ENCODE data around the gene PAPSS1.
"Not testable (repeated sequence)": the region's sequence is repeated elsewhere in the genome, so short reads cannot be mapped to it uniquely, and the experiment has no call there.

PAPSS1 gene

DNA sequence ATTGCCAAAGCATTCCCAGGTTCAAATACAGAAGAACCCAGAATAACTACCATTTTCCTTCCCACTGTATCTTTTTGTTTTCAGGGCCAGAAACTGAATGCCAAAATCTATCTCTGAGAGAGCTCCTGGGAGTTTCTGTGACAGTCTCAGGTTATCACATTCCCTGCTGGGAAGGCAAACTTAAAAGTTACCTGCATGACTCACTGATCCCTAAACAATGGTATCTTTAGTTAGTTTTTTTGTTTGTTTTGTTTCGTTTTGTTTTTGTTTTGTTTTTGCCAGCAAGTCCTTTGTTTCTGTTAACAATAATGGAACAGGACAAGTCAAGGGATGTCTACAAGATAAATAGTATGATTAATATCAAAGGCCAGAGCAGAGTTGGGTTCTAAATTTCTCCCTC lies 34.3 kb downstream of the PAPSS1 start:
- no peak for DNase-seq

DNA sequence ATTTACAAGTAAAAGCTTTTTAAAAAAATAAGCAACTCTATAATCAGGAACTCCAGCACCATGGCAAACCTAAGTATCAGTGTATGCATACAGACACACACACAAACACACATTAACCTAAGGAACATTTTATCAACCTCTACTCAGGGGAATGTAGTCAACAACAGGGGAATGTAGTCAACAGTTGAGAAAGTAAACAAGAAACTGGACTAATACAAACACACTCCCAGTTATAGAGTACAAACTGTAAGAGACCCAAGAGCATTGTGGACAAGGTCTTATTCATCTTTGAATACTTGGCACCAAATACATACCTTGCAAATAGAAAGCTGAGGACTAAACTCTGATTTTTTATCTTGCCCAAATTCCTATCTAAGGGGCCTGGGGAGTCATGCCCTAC lies 36.2 kb downstream of the PAPSS1 start:
- no peak for DNase-seq

DNA sequence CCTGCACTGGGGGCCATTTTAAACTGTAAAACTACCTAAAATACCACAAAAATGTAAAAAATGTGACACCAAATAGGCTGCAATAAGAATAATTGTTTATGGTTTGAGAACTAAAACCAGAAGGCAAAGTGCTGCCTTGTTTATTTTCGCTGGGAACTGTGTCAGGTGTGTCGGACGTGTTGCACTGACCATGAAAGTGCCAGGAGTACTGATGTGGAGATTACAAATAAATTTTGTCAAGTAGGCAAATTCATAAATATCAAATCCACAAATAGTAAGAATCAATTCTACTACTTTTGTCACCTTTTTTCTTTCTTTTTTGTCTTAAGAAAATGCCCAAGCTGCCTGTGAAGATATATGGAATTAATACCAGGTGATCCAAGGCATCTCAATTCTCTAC lies 37.7 kb downstream of the PAPSS1 start:
- DNase-seq, result no peak

DNA sequence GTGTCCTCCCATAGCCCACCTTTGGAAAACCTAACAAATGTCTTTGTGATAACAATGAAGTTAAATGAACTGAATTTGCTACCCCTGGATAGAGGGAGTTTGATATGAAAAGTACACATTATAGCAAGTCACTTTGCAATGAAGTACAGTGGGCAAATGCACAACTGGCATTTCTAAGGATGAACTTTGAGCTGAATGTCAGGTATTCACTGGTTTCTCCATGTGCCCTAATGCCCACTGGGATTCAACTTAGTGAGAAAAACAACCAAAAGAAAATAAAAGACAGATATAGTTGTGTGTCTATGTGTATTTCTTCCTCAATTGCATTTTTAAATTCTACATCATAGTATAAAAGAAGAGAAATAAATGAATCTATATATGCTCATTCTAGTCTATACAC lies 51.0 kb downstream of the PAPSS1 start:
- DNase-seq, result no peak

DNA sequence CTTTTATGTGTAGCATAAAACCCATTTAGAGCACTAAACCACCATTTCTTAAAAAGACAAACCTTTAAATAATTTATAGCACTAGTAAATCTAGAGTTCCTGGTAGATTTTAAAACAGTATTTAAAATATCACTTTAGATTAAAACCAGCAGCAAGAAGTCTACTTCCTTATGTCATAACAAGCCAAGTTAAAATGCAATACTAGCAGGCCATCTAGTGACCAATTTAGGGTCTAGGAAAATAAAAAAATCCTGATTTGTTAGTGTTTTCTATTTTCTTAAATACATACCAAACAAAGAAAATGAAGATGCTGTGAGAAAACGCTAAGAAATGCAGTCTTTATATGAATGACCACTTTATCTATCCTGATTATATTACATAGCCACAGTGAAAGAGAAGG lies 53.9 kb downstream of the PAPSS1 start:
- DNase-seq, result no peak

DNA sequence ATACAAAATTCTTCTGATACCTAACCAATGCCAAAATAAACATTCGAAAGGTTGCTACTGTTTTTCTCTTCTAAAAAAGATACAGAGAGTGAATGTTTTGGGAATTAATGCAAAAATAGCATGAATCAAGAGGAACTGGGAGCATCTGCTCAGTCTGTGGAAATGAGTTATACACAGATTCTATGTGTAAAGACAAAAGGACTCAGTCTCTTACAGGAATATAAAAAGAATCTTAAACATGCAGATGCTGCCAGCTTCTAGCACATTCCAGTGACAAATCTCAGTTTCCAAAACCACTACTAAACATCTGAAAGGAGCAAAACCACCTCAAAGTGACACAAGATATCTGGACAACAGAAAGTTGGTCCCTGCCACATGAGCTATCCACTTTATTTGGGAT lies 55.0 kb downstream of the PAPSS1 start:
- no peak for DNase-seq

DNA sequence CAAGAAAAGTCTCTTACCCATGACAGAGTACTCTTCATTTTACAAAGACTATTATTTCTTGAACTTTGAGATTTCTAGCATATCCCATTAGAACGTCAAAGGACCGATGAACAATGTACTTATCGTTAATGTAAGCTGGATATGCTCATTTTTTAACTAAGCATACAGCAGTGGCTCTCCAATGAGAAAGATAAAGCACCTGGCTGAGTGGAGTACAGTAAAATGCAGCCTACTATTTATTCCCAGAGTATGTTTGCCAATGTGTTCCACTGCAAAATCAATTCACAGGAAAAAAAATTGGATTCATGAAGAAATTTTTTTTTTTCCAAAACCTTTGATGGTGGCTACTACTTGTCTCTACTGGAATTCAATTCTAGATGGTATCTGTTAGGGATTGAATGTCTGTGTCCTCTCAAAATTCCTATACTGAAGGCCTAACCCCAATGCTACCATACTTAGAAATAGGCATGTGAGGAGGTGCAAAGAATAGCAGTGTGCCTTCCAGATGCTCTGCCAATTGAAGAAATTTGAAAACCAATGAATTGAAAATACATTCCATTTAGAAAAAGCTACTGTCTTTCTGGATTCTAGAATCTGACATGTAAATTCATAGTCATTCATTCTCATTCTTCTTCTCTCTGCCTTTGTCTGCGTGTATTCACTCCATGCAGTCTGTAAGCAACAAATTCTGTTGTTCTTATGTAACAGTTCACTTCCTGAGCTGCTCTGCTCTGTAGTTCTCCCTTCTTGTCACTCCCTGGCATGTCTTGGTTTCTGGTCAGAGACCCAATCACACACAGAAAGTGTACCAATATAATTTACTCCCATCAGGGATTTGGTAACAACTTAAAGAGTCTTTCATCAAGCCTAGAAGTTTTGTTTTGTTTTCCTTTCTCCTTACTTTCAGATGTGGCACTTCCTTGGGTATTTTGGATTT lies 61.4 kb downstream of the PAPSS1 start:
- no peak for DNase-seq

DNA sequence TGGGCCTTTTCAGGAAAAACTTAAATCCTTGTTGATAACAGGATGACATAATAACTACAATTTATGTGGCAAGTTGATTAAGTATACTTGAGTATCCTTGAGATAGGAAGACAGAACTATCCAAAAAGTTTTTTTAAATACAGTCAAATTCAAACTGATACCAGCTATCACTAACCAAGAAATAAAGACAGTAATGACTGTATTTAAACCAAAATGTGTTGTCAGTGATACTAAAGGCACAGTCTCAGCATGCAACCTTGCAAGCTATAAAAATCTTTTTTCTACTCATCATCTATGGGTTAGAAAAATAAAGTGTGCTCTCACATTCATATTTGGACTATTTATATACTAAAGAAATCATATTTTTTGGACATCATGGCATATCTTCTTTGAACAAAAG lies 64.7 kb downstream of the PAPSS1 start:
- no peak for DNase-seq

DNA sequence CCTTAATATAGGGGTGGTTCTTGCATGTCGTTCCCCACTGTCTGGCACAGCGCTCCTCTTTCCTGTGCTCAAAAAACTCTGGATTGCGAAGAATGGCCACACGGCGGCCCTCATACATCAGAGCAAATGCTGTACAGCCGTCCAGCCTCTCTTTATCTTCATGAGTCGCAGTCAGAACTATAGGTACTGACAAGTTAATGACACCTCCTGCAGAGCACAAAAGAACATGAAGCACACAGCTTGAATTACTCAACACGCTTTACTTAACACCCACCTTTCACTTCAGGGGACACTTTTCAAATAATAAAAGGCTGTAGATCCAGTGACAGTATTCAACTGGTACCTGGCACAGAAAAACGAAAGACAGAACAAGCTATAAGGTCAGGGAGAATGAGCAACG lies 65.3 kb downstream of the PAPSS1 start:
- no peak for DNase-seq

DNA sequence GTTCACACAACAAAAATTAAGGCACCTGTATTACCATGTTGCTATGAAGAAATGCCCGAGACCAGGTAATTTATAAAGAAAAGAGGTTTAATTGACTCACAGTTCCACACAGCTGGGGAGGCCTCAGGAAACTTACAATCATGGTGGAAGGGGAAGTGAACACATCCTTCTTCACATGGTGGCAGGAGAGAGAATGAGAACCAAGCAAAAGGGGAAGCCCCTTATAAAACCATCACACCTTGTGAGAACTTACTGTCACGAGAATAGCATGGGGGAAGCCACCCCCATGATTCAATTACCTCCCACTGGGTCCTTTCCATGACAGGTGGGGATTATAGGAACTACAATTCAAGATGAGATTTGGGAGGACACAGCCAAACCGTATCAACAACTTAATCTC lies 68.6 kb downstream of the PAPSS1 start:
- DNase-seq, result not testable (repeated sequence)

DNA sequence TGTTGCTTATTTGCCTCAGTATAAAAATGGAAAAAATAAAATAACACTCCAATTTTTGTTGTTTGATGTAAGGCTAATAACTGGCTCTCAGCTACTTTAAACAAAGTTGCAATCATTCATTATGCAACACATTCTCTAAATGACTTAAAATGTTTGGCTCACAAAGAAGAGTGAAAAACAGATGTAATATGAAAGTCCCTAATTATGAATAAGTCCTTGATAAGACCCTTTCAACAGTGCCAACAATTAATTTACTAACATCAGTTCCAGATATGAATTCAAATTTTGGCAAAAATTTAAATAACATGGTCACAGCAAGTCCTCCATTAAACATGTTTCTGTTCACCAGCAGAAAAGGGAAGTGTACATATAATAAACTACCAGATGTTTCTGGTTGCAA lies 69.8 kb downstream of the PAPSS1 start:
- DNase-seq, result no peak

DNA sequence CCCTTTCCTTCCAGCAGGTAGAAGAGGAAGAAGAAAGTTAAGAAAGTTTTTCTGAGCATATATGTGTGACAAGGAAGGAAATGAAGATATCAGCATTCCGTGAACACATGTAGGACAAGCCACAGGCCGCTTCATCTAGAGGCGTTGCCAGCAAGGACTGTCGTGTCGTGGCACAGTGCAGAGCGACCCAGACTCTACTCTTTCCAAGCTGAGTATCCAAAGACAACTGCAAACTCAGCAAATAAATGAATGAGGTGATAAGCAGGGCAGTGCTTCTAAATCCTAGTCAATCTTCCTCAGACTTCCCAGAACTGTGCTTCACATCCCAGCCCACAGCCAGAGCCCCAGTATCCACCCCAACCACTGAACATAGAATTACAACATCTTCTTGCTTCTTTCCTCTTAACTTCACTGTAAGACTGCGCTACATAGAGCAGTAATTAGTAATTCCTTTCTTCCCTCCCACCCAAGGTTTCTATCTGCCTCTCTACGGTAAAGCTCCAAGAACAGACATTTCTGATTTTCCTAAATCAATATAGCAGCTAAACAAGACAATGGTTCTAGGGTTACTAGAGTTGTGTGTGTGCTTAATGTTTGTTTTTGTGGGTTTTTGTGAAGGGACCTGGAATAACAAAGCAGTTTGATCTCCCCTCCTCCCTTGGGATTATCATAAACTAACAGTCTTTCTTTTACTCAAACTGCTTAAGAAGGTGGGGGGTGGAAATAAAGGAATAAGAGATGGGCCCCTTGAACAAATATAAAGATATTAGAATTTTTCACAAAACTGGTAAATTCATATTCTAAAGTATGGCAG lies 71.6 kb downstream of the PAPSS1 start:
- DNase-seq, result no peak

DNA sequence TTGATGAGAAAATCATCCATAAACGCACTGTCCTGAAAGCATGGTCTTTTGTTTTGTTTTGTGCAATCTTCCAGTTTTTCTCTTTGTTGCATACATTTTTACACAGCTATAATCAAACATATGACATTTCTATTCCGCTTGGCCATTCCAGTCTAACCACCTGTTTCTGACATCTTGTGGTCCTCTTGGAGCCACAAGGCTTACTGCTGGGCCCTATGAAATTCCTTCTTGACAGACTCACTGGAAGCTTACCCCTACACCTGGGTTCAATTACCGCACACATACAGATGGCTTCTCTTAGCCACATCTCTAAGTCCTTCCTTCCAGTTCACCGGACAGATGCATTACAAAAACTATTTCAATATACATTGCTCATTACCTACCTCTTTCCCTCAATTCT lies 72.4 kb downstream of the PAPSS1 start:
- DNase-seq, result no peak

DNA sequence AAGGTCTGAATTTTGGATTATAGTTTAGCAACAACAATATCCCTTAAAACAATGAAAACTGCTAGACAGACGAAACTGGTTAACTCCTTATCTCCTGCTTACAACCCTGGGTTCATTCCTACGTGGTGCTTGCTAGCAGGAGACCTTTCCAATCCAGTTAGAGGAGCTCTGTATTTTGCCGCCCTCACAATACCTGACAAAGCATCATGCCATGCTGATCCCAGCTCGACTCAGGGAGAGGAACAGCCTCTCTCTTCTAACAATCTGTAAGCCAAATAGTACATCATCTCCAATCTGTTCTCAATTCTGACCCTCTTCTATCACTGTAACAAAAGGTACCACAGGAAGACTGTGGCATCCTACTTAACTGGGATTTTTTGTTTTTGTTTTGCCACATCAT lies 74.4 kb downstream of the PAPSS1 start:
- no peak for DNase-seq

DNA sequence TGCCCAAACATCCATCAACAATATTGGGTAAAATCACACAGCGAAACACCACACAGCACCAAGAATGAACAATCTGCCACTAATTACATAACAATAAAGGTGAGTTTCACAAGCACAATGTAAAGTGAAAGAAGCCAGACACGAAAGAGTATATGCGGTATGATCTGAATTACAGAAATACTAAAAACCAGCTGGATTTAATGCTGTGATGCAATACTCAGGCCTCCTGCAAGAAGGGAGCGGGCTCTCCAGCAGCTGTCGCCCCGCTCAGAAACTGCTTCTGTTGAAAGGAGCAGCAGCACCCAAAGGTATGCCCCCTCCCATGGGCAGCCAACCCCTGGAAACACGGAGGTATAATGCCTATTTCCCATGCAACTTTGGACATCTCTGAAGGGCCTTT lies 77.0 kb downstream of the PAPSS1 start:
- no peak for DNase-seq

DNA sequence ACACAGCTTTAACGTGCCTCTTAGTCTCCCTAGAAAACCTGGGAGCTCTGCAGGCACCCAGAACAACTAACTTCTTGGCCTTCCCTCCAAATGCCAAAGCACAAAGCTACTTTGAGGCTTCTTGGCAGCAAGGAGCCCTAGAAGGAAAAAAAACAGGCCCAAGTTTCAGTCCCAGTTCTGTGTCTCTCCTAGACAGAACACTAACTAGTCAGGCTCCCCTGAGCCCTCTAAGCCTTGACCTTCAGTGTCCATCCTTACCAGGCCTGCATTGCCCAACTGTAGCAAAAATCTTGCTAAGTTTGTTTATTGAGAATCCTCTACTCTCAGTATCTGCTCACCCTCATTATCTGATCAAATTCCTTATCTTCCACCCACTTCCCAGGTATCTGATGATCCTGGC lies 79.2 kb downstream of the PAPSS1 start:
- DNase-seq, result no peak

DNA sequence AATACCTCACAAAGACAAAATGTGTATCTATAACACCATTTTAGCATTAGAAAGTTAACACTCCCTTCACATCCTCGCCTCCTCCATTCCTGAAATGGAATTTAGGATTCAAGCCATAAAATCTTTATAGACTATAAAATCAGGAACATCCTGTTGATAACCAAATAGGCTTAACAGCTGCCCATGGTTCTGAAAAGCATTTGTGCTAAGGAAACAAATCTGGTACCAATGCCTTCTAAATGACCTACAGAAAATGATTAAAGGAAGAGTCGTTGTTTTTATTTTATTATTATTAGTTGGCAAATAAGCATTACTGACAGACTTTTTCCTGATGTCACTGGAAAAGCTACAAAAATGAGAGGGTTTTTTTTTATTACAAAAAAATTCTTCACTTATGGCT lies 79.8 kb downstream of the PAPSS1 start:
- DNase-seq, result no peak

DNA sequence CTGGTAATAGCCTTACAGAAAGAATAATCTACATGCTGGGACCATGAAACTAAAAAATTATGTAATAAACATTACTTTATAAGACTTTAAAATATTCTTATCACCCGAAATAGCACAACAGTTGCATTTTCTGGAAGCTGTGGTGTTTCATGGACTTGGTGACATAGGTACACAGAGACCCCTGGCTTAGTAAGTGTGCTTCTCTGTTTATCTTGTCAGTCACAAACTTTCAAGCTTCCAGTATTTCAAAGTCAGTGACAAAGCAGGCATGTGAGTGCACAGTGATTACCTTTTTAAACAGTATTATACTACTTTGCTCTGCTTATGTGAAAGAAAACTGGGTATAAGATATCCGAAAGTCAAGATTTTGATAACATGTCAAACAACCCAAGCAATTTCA lies 84.3 kb downstream of the PAPSS1 start:
- DNase-seq, result no peak

DNA sequence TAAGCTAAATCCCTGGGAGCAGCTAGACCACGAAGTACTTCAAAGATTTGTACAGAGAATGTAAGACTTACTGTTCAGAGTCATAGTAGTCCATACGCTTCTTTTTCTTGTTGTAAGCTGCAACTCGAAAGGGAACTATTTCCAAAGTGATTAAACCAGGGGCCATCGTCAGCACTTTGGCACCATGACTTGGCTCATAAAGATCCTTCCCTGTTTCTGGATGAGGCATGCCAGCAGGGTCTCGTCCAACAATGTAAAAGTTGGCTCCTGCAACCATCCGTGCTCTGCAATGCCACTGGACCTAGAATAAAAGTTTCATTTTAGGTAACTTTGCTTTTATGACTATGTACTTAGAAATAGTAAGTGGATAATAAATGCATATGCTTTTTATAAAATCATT lies 88.5 kb downstream of the PAPSS1 start:
- no peak for DNase-seq

DNA sequence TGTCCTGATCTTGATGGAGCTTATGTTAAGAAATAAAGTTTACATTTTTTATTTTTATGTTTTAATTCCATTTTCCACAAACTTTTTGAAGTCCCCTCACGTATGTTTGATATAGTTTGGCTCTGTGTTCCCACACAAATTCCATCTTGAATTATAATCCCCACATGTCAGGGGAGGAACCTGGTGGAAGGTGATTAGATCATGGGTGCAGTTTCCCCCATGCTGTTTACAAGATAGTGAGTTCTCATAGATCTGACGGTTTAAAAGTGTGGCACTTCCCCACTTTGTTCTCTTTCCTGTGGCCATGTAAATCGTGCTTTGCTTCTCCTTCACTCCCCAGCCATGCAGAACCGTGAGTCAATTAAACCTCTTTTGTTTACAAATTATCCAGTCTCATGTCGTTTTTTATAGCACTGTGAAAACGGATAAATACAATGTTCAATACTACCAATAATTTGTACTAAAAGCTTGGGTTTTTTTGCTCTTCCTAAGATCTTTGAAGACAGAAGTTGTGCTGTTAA lies 89.8 kb downstream of the PAPSS1 start:
- DNase-seq, result no peak

DNA sequence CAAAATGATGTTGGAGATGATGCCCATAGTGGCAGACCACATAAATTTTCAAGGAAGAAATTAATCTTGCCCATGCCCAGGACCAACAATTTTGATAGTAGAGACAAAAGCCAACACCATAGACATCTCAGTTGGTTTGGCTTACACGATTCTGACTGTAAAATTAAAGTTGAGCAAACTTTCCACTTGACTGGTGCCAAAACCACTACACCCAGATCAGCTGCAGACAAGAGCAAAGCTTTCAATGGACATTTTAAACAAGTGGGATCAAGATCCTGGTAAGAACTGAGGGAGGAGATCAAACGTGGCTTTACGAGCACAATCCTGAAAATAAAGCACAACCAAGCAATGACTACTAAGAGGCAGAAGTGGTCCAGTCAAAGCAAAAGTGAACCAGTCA lies 90.7 kb downstream of the PAPSS1 start:
- DNase-seq, result no peak

DNA sequence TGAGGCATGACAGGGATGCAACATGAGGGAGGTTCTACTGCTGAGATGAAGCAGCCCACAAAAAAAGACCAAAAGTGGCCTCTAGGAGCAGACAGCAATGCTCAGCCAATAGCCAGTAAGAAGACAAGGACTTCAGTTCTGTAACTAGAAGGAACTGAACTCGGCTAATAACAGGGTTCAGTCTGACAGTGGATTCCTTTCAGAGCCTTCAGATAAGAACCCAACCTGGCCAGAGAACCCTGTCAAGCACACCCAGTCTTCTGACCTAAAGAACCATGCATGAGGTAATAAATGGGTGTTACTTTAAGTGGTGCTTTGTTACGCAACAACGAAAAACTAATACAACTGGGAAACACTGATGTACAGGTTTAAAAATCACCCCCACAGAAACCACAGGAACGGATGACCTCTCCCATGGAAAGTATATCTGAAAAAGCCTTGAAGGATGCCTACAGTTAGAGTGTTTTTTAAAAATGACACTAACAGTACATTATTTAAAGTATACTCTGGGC lies 94.6 kb downstream of the PAPSS1 start:
- no peak for DNase-seq

DNA sequence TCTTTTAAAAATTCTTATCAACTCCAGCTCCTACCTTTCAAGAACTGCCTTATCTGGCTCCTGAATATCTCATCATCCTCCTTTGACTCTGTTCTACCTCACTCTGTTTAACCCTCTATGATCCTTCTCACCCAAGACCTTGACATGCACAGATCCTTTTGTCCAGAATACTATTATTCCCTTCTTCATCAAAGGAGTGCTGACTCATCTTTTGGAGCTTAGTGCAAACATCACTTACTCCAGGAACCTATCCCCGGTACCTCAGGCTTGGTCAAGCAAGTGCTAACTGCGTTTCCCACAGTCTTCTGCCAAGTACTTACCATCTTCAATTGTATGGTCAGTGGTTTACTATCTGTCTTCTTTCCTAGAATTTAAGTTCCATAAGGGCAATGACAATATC lies 96.0 kb downstream of the PAPSS1 start:
- DNase-seq, result no peak

DNA sequence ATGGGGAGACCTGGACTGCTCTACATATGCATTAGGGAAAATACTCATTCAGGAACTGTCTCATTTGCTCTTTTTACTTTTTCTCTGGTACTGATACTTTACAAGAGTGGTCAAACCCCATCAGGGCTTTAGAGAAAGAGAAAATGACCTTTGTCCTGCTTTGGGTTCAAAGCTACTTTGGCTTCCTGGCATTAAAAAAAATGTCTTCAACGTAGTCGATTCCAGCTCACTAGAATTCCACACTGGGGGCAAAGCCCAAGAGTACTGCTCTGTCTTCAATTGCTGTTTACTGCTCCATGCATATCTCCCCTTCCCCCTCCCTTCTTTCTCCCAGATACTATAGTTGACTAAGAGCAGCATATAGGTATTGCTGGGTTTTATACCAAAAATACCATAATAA lies 98.0 kb downstream of the PAPSS1 start:
- no peak for DNase-seq

All from amniotic stem cell (primary cell).